SK-N-SH (cell line): ENCODE data around the gene BEGAIN. TPM values are rescaled to one million over a fixed set of nuclear protein-coding genes. Genes with fewer than 3 reads are reported as not detected.

ENCODE experiments used
- CTCF ChIA-PET: fragments of 300-600, 350-600 bp; formaldehyde crosslinking; extraction: SDS; loops from one replicate; lab custom pipeline; 2021; lab: Yijun Ruan, JAX
- POLR2A ChIA-PET: fragments of 350-600 bp; sonication (Branson Sonifier 250); formaldehyde crosslinking; extraction: SDS; loops from one replicate; lab custom pipeline; 2020; ENCODE audit warnings: antibody characterized with exemption, inconsistent platforms; lab: Yijun Ruan, JAX
- DNase-seq: peaks from one replicate; pipeline ENCODE4 v3.0.0; 2012
- H2AFZ ChIP-seq: fragments of 200-600 bp; sonication (generic); 2 replicates; pipeline ENCODE4 v1.8.1; 2016; ENCODE audit warnings: antibody characterized with exemption, mild to moderate bottlenecking, low read depth
- H3F3A ChIP-seq: fragments of 200-600 bp; sonication (generic); replicated peaks from 2 replicates; pipeline ENCODE3; 2016; ENCODE audit warnings: antibody characterized with exemption, mild to moderate bottlenecking; ENCODE audit not compliant: insufficient read depth
- H3K27ac ChIP-seq, 2 experiments: fragments of 200-500 bp in 1 of 2; fragments of 200-600 bp in 1 of 2; sonication (Bioruptor generic) in 1 of 2; sonication (generic), shearing (Covaris generic) in 1 of 2; 2 replicates each; pipeline versions ENCODE4 v1.5.1 to v1.6.1; 2014 to 2016; ENCODE audit warnings: low read depth in 2 of 2, inconsistent platforms in 1 of 2, low read length in 1 of 2, mild to moderate bottlenecking in 1 of 2, mixed read lengths in 1 of 2
- H3K27me3 ChIP-seq: fragments of 200-600 bp; sonication (generic), shearing (Covaris generic); 2 replicates; pipeline ENCODE4 v1.6.1; 2016; ENCODE audit warnings: mixed run types; ENCODE audit not compliant: insufficient read depth
- H3K36me3 ChIP-seq, 2 experiments: fragments of 200-500 bp in 1 of 2; fragments of 200-600 bp in 1 of 2; sonication (Bioruptor generic) in 1 of 2; sonication (generic) in 1 of 2; replicated peaks in 1 of 2; 2 replicates each; pipeline versions ENCODE3 to v1.5.1; 2014 to 2016; ENCODE audit warnings: low read length in 1 of 2, mild to moderate bottlenecking in 1 of 2; ENCODE audit not compliant: insufficient read depth in 2 of 2, control insufficient read depth in 1 of 2
- H3K4me1 ChIP-seq, 2 experiments: fragments of 200-500 bp in 1 of 2; fragments of 200-600 bp in 1 of 2; sonication (Bioruptor generic) in 1 of 2; sonication (generic), shearing (Covaris generic) in 1 of 2; 2 replicates each; pipeline versions ENCODE4 v1.5.1 to v1.6.1; 2014 to 2016; ENCODE audit warnings: low read depth in 1 of 2, low read length in 1 of 2, mixed run types in 1 of 2; ENCODE audit not compliant: insufficient read depth in 2 of 2, control insufficient read depth in 1 of 2
- H3K4me2 ChIP-seq: fragments of 200-600 bp; sonication (generic), shearing (Covaris generic); 2 replicates; pipeline ENCODE4 v1.6.1; 2017; ENCODE audit warnings: mixed run types
- H3K4me3 ChIP-seq, 2 experiments: fragments of 200-500 bp in 1 of 2; fragments of 200-600 bp in 1 of 2; sonication (Bioruptor generic) in 1 of 2; sonication (generic), shearing (Covaris generic) in 1 of 2; 2 replicates each; pipeline versions ENCODE4 v1.5.1 to v1.8.1; 2014 to 2016; ENCODE audit warnings: low read depth in 2 of 2, inconsistent platforms in 1 of 2, low read length in 1 of 2, mild to moderate bottlenecking in 1 of 2, mixed read lengths in 1 of 2, moderate library complexity in 1 of 2
- H3K79me2 ChIP-seq: fragments of 200-600 bp; sonication (generic); 2 replicates; pipeline ENCODE4 v1.8.1; 2017; ENCODE audit warnings: mild to moderate bottlenecking; ENCODE audit not compliant: insufficient read depth
- H3K9ac ChIP-seq: fragments of 200-600 bp; sonication (generic); 2 replicates; pipeline ENCODE4 v1.6.1; 2017; ENCODE audit warnings: mixed run types
- H3K9me2 ChIP-seq: fragments of 200-600 bp; sonication (generic); 2 replicates; pipeline ENCODE4 v1.6.1; 2017; ENCODE audit warnings: mixed run types
- H3K9me3 ChIP-seq: fragments of 200-600 bp; sonication (generic); 2 replicates; pipeline ENCODE4 v1.6.1; 2017; ENCODE audit warnings: mixed run types, mild to moderate bottlenecking, moderate library complexity
- H4K20me1 ChIP-seq: fragments of 200-600 bp; sonication (generic); 2 replicates; pipeline ENCODE4 v1.6.1; 2017; ENCODE audit warnings: mild to moderate bottlenecking, mixed run types; ENCODE audit not compliant: insufficient read depth
- CTCF ChIP-seq: fragments of 200-600 bp; sonication (generic); IDR thresholded peaks from 2 replicates; pipeline ENCODE4 v1.6.1; 2017; ENCODE audit warnings: antibody characterized with exemption, mild to moderate bottlenecking, moderate library complexity
- FOSL2 ChIP-seq: IDR thresholded peaks from 2 replicates; pipeline ENCODE4 v1.4.0; 2012; ENCODE audit warnings: low read depth, mild to moderate bottlenecking, moderate library complexity, borderline replicate concordance
- FOXJ3 ChIP-seq: sonication (generic); formaldehyde crosslinking; IDR thresholded peaks from 2 replicates; pipeline ENCODE4 v1.5.1; 2020; ENCODE audit warnings: mild to moderate bottlenecking, missing genetic modification reagents
- FOXM1 ChIP-seq: IDR thresholded peaks from 2 replicates; pipeline ENCODE4 v1.4.0; 2012; ENCODE audit warnings: low read depth, mild to moderate bottlenecking
- JUND ChIP-seq: IDR thresholded peaks from 2 replicates; pipeline ENCODE4 v1.4.0; 2012
- NFIC ChIP-seq: IDR thresholded peaks from 2 replicates; pipeline ENCODE4 v1.4.0; 2012; ENCODE audit warnings: borderline replicate concordance
- PBX3 ChIP-seq: IDR thresholded peaks from 2 replicates; pipeline ENCODE4; 2012
- POLR2AphosphoS5 ChIP-seq: IDR thresholded peaks from 2 replicates; pipeline ENCODE4 v1.6.1; 2012; ENCODE audit warnings: low read depth, low read length
- REST ChIP-seq: IDR thresholded peaks from 2 replicates; pipeline ENCODE4 v1.6.1; 2012; ENCODE audit warnings: mild to moderate bottlenecking, low read depth, low read length, moderate library complexity
- TAF1 ChIP-seq: IDR thresholded peaks from 2 replicates; pipeline ENCODE4 v1.6.1; 2012; ENCODE audit warnings: low read depth, mild to moderate bottlenecking, low read length, moderate library complexity, borderline replicate concordance
- TCF12 ChIP-seq: IDR thresholded peaks from 2 replicates; pipeline ENCODE4 v1.4.0; 2012
- YY1 ChIP-seq: IDR thresholded peaks from 2 replicates; pipeline ENCODE4 v1.4.0; 2012; ENCODE audit warnings: low read depth, mild to moderate bottlenecking
- ZBTB33 ChIP-seq: IDR thresholded peaks from 2 replicates; pipeline ENCODE4 v1.4.0; 2012; ENCODE audit warnings: low read depth, borderline replicate concordance
- WGBS: methylation state at CpG from one replicate; pipeline ENCODE4 v1.1.6; 2017; ENCODE audit warnings: low lambda C conversion rate; 5-methylcytosine and 5-hydroxymethylcytosine counted together
- polyA plus RNA-seq, 3 experiments: library from polyadenylated mRNA; depleted of rRNA; stranded (reverse); fragments of >200 nt; gene quantifications; 2 replicates each; pipeline ENCODE4 v1.2.3, GENCODE V29; 2012

Gene BEGAIN
- polyA plus RNA-seq, 1 of the 3 experiments (the other 2 are of a cell fraction) = 4.2 TPM

- POLR2A ChIA-PET = no interaction called here
- Histone ChIP-seq H3F3A (no peaks in the 10 kb centered on the region), H2AFZ (no peak overlapping the region), H3K27me3 (no peaks in the 10 kb centered on the region), H3K79me2 (no peaks in the 10 kb centered on the region), H3K4me3 (no peak overlapping the region), H3K4me1 (peaks cover 0 to 97% of the 10 kb centered on the region in 2 experiments; a peak in 1 of 4 replicates), H4K20me1 (no peaks in the 10 kb centered on the region), H3K9me3 (no peaks in the 10 kb centered on the region), H3K36me3 (no peaks in the 10 kb centered on the region), H3K9me2 (no peaks in the 10 kb centered on the region), H3K9ac (no peak overlapping the region), H3K27ac (peak overlapping the region in 1 of 2 experiments; percentile 78; a peak in 1 of 4 replicates), H3K4me2 (no peak overlapping the region)
- TF ChIP-seq FOSL2 (no peak), FOXJ3 (CRISPR knock-in tag) (no peak), FOXM1 (no peak), TCF12 (no peak), YY1 (no peak), PBX3 (no peak), JUND (no peak), REST (no peak)
- DNase-seq = no peak
- CTCF ChIA-PET = interaction anchor here (0.9 to 3.9 kb wide), 3 partner anchors 13 to 173 kb away, joined by 3 to 22 read pairs (median 9); no protein-coding TSS in a partner anchor
- WGBS = 58% methylated on average over 11 of the region's 11 CpGs
Measured at GRCh38 chr14:100557658-100558057, 29.6 kb downstream of the BEGAIN start.

GRCh38 chr14:100556936-100557505 lies 30.2 kb downstream of the BEGAIN start:
- DNase-seq = no peak
- H3K36me3 ChIP-seq = no peaks in the 10 kb centered on the region
- H3K4me3 ChIP-seq = no peak overlapping the region
- no peaks in the 10 kb centered on the region for H3K79me2 ChIP-seq
- H3K9me3 ChIP-seq = no peaks in the 10 kb centered on the region
- no peaks in the 10 kb centered on the region for H3K27me3 ChIP-seq
- H3K9ac ChIP-seq = no peak overlapping the region
- POLR2A ChIA-PET = no interaction called here
- peak overlapping the region in 1 of 2 experiments; percentile 78; a peak in 1 of 4 replicates for H3K27ac ChIP-seq
- H3K9me2 ChIP-seq = no peaks in the 10 kb centered on the region
- 92% methylated on average over 4 of the region's 22 CpGs for WGBS
- H2AFZ ChIP-seq = no peak overlapping the region
- no peak overlapping the region for H3K4me2 ChIP-seq
- H3K4me1 ChIP-seq = peaks cover 0 to 97% of the 10 kb centered on the region in 2 experiments; a peak in 1 of 4 replicates
- H3F3A ChIP-seq = no peaks in the 10 kb centered on the region
- TF ChIP-seq NFIC (no peak), POLR2AphosphoS5 (no peak), ZBTB33 (no peak), REST (no peak), CTCF (no peak), TAF1 (no peak), JUND (no peak)
- CTCF ChIA-PET = interaction anchor here (1.0 to 2.1 kb wide), 4 partner anchors 17 to 172 kb away, joined by 3 to 6 read pairs (median 4); no protein-coding TSS in a partner anchor
- no peaks in the 10 kb centered on the region for H4K20me1 ChIP-seq
